ENCODE results near the gene LRP8. TPM values are rescaled to one million over a fixed set of nuclear protein-coding genes. Genes with fewer than 3 reads are reported as not detected.
A peak's percentile ranks its signal among the peaks of the same experiment; 100 is the strongest.
"Not testable (repeated sequence)": the region's sequence is repeated elsewhere in the genome, so short reads cannot be mapped to it uniquely, and the experiment has no call there.

LRP8 gene
- total RNA-seq, 1 donor from 2014 or later: 9.9 TPM

- DNase-seq (ENCODE audit: low spot score): no peak
Measured at GRCh38 chr1:53285969-53286760, 41.7 kb downstream of the LRP8 start.

- DNase-seq (ENCODE audit: low spot score): no peak
Measured at GRCh38 chr1:53285546-53285945, 42.3 kb downstream of the LRP8 start.

- DNase-seq (ENCODE audit: low spot score): no peak
Measured at GRCh38 chr1:53284224-53285020, 43.4 kb downstream of the LRP8 start.

- DNase-seq (ENCODE audit: low spot score): not testable (repeated sequence)
Measured at GRCh38 chr1:53283156-53283555, 44.7 kb downstream of the LRP8 start.

- no peak for DNase-seq (ENCODE audit: low spot score)
Measured at GRCh38 chr1:53281133-53281532, 46.7 kb downstream of the LRP8 start.

- no peak for DNase-seq (ENCODE audit: low spot score)
Measured at GRCh38 chr1:53280496-53280895, 47.4 kb downstream of the LRP8 start.

GRCh38 chr1:53279296-53280200 lies 48.3 kb downstream of the LRP8 start:
- no peak for DNase-seq (ENCODE audit: low spot score)

GRCh38 chr1:53278298-53278725 lies 49.6 kb downstream of the LRP8 start:
- DNase-seq (ENCODE audit: low spot score): no peak

GRCh38 chr1:53277326-53277725 lies 50.5 kb downstream of the LRP8 start:
- DNase-seq (ENCODE audit: low spot score): no peak

GRCh38 chr1:53276902-53277281 lies 51.0 kb downstream of the LRP8 start:
- DNase-seq (ENCODE audit: low spot score): no peak

GRCh38 chr1:53276153-53276901 lies 51.5 kb downstream of the LRP8 start:
- no peak for DNase-seq (ENCODE audit: low spot score)

- DNase-seq (ENCODE audit: low spot score): no peak
Measured at GRCh38 chr1:53275566-53275965, 52.3 kb downstream of the LRP8 start.

- DNase-seq (ENCODE audit: low spot score): no peak
Measured at GRCh38 chr1:53274541-53275185, 53.2 kb downstream of the LRP8 start.

GRCh38 chr1:53274026-53274425 lies 53.8 kb downstream of the LRP8 start:
- DNase-seq (ENCODE audit: low spot score): no peak

GRCh38 chr1:53273526-53273925 lies 54.3 kb downstream of the LRP8 start:
- DNase-seq (ENCODE audit: low spot score): no peak

GRCh38 chr1:53272349-53272748 lies 55.5 kb downstream of the LRP8 start:
- peak; percentile 51 for DNase-seq (ENCODE audit: low spot score)

GRCh38 chr1:53271446-53272090 lies 56.3 kb downstream of the LRP8 start:
- peak; percentile 77 for DNase-seq (ENCODE audit: low spot score)

- DNase-seq (ENCODE audit: low spot score): peak; percentile 49
Measured at GRCh38 chr1:53270873-53271272, 57.0 kb downstream of the LRP8 start.

GRCh38 chr1:53270107-53270506 lies 57.8 kb downstream of the LRP8 start:
- DNase-seq (ENCODE audit: low spot score): peak; percentile 11

GRCh38 chr1:53267761-53268160 lies 60.1 kb downstream of the LRP8 start:
- peak; percentile 39 for DNase-seq (ENCODE audit: low spot score)

All from mesenteric fat pad (tissue), 1 donor.